ENCODE measurements around the gene FGD6.

The FGD6 gene

DNA sequence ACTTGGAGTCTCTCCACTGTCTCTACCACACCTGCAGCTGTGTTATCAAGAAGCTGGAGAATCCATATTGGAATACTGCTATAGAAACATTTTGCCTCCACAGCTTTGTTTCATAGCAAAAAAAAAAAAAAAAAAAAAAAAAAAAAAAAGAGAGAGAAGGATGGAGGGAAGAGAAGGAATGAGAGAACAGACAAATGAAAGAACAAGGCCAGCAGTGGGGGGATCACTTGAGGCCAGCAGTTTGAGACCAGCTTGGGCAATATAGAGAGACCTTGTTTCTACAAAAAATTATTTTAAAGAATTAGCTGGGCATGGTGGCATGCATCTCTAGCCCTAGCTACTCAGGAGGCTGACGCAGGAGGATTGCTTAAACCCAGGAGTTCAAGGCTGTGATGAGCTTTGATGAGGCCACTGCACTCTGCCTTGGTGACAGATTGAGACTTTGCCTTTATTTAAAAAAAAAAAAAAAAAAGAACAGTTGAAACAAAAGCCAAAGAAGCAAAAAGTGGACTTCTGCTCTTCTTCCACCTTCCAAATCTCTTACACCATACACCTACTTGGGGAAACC is 8.5 kb upstream of the FGD6 start:
- FAIRE-seq, result no peak
- no peak for DNase-seq (ENCODE audit: insufficient read length, low spot score)
- TF ChIP-seq PAX5 (IDR thresholded peaks at IDR 0.05; ENCODE audit: insufficient read depth, low read length, severe bottlenecking) (no peak), POLR2AphosphoS5 (IDR thresholded peaks at IDR 0.05; ENCODE audit: low read depth, low read length) (no peak), TAF1 (IDR thresholded peaks at IDR 0.05; ENCODE audit: low read depth, low read length) (no peak), SPI1 (IDR thresholded peaks at IDR 0.05; ENCODE audit: low read depth, low read length) (no peak), POLR2A (IDR thresholded peaks at IDR 0.05; ENCODE audit: low read depth, low read length) (no peak), POU2F2 (IDR thresholded peaks at IDR 0.05; ENCODE audit: low read depth, low read length) (no peak)

DNA sequence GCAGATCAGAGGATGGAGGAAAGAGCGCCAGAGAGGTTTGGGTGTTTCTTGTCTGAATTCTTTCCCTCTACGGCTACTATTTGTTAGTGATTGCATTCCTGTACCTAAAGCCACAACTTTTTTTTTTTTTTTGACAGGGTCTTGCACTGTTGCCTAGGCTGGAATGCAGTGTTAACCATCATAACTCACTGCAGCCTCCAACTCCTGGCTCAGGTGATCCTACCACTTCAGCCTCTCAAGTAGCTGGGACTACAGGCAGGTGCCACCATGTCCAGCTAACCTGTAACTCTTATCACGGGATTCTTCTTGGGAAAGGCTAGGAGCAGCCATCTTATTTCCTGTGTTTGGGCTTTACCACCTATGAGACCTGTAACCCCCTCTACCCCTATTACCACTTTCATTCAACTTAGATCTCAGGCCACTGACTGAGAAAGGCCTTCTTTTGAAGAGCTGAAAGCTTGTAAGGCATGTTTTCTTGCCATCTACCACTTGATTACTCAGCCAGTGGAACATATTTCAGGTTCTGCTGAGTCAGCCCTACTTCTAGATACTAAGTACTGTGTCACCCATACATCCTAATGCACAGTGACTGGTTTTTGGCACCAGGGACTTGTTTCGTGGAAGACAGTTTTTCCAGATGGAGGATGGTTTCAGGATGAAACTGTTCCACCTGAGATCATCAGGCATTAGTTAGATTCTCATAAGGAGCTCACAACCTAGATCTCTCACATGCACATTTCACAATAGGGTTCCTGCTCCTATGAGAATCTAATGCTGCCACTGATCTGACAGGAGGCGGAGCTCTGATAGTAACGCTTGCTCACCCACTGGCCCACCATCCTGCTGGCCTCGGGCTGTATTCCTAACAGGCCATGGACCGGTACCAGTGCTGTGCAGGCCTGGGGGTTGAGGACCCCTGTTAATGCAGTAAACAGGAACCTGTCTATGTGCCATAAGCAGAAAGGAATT is 7.2 kb upstream of the FGD6 start:
- DNase-seq (ENCODE audit: insufficient read length, low spot score), result no peak
- FAIRE-seq, result peak; percentile 26
- TF ChIP-seq SPI1 (IDR thresholded peaks at IDR 0.05; ENCODE audit: low read depth, low read length) (no peak), PAX5 (IDR thresholded peaks at IDR 0.05; ENCODE audit: insufficient read depth, low read length, severe bottlenecking) (no peak), TAF1 (IDR thresholded peaks at IDR 0.05; ENCODE audit: low read depth, low read length) (no peak)

DNA sequence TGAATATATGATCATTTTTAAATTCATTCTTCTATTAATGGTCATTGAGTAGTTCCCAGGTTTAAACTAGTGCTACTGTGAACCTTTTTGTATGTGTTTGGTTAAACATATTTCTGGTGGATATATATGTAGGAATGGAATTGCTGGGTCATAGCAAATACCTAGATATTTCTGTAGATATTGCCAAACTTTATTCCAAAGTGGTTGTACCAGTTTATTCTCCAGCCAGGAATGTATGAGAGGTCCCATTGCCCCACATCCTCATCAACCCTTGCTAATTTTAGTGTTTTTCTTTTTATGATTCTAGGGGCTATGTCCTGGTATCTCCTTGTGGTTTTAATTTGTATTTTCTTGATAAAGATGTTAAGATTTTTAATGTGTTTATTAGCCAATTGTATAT is 3.5 kb upstream of the FGD6 start:
- DNase-seq (ENCODE audit: insufficient read length, low spot score), result no peak
- TF ChIP-seq POLR2A (IDR thresholded peaks at IDR 0.05; ENCODE audit: low read depth, low read length), result no peak
- no peak for FAIRE-seq

DNA sequence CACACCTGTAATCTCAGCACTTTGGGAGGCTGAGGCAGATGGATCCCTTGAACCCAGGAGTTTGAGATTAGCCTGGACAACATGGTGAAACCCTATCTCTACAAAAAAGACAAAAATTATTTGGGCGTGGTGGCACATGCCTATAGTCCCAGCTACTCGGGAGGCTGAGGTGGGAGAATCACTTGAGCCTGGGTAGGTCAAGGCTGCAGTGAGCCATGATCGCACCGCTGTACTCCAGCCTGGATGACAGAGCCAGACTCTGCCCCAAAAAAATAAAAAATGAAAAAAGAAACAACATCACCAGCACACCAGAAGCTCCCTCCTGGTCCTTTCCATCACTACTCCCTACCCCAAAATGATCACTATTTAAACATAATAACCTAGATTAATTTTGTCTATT is 2.9 kb upstream of the FGD6 start:
- no peak for DNase-seq (ENCODE audit: insufficient read length, low spot score)
- TF ChIP-seq TAF1 (IDR thresholded peaks at IDR 0.05; ENCODE audit: low read depth, low read length), result no peak
- TF ChIP-seq SPI1 (IDR thresholded peaks at IDR 0.05; ENCODE audit: low read depth, low read length), result no peak
- TF ChIP-seq PAX5 (IDR thresholded peaks at IDR 0.05; ENCODE audit: insufficient read depth, low read length, severe bottlenecking), result no peak
- TF ChIP-seq POLR2AphosphoS5 (IDR thresholded peaks at IDR 0.05; ENCODE audit: low read depth, low read length), result no peak
- TF ChIP-seq POLR2A (IDR thresholded peaks at IDR 0.05; ENCODE audit: low read depth, low read length), result no peak
- no peak for TF ChIP-seq POU2F2 (IDR thresholded peaks at IDR 0.05; ENCODE audit: low read depth, low read length)
- no peak for FAIRE-seq

DNA sequence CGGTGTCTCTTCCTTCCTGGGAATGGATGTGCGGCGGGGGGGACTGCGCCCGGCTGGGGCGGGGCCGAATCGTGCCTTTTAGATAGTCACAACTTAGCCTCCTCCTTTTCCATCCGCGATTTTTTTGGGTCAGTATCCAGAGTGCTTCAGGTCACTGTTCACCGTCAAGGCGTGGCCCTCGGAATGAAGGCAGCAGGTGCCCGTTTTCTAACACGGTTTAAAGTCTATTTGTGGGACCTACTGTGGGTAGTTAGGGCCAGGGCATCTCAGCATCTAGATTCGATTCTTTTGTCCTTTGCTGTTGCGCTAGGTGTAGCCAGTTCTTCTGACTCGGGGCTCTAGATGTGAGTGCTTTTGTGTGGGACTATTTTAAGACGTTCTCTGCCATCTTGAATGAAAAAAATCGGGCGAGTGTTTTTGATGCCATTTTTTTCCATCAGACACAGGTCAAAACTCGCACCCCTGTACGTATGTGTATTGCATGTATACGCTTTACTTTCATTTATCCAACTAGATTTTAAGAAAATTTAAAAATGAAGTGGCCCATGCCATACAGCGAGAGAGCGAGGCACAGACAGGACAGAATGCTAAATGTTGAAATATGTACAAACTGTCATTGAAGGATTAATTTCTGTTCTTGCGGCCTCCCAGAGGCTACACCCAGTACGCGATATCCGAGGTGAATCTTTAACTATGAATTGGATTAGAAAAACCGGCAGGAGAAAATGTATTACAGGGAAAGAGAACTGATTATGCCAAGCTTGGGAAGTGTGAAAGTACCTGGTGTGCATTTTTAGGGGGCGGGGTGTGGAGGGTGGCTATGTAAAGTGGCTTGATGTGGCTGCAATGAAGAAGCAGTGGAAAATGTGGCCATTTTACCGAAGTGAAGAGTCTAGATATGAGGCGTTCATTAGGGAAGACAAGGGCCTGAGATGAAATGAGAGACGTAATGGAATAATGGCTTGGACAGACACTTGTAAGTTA is 1.2 kb upstream of the FGD6 start:
- DNase-seq (ENCODE audit: insufficient read length, low spot score) (no peak), FAIRE-seq (peak; percentile 89)
- TF ChIP-seq POU2F2 (IDR thresholded peaks at IDR 0.05; ENCODE audit: low read depth, low read length) (peak; percentile 32; the same call in 1 of the 2 replicates), TAF1 (IDR thresholded peaks at IDR 0.05; ENCODE audit: low read depth, low read length) (peak; percentile 54; the same call in 1 of the 2 replicates), POLR2AphosphoS5 (IDR thresholded peaks at IDR 0.05; ENCODE audit: low read depth, low read length) (no peak)

DNA sequence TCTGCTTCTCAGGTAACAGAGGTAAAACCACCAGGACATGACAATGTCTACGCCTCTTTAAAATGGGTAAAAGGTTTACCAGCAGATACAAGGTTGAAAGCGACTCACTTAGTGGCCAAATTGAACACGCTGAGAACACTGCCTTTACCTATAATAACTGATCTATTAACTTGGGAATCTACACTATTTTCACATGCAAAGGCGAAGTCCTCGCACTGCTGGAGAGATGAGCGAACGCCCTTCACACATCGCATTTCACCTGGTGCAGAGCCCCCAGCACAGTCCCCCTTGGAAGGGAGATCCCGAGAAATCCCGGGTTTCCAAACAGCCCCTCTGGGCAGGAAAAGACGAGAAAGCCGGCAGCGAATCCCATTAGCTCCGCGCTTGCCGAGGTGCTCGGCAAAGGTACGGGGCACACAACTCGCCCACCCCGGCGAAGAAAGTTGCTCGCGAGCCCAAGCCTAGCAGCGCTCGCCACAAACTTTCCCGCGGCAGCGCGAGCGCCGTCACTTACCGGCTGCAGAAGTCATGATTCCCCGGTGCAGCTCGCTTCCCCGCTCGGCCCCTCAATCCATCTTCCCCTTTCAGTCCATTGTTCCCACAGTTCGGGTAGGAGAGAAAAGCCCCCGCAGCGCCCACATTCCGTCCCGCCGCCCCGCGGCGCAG is 423 bp downstream of the FGD6 start:
- TF ChIP-seq SPI1 (IDR thresholded peaks at IDR 0.05; ENCODE audit: low read depth, low read length) (no peak), TAF1 (IDR thresholded peaks at IDR 0.05; ENCODE audit: low read depth, low read length) (no peak), POLR2AphosphoS5 (IDR thresholded peaks at IDR 0.05; ENCODE audit: low read depth, low read length) (no peak), POU2F2 (IDR thresholded peaks at IDR 0.05; ENCODE audit: low read depth, low read length) (peak; percentile 42; the same call in 1 of the 2 replicates)
- FAIRE-seq (no peak), DNase-seq (ENCODE audit: insufficient read length, low spot score) (no peak)

DNA sequence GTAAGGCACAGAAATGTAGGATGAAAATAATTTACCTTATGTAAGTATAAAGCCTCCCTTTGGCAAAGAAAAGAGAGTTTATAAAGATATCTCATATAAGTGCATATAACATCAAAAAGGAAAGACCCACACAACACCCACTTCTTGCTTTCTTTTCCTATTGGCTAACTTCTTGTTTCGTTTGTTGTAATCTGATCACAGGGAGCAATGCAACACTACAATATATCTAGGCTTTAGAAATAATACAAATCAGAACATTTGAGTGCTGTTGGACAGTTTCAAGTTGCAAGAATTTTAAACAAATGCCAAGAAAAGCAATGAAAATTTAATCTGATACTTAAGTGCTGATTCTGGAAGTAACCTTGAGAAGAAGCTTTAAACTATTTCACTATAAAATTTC is 1.3 kb downstream of the FGD6 start:
- FAIRE-seq, result peak; percentile 59
- no peak for DNase-seq (ENCODE audit: insufficient read length, low spot score)
- TF ChIP-seq PAX5 (IDR thresholded peaks at IDR 0.05; ENCODE audit: insufficient read depth, low read length, severe bottlenecking) (no peak), POLR2A (IDR thresholded peaks at IDR 0.05; ENCODE audit: low read depth, low read length) (no peak), POLR2AphosphoS5 (IDR thresholded peaks at IDR 0.05; ENCODE audit: low read depth, low read length) (no peak), TAF1 (IDR thresholded peaks at IDR 0.05; ENCODE audit: low read depth, low read length) (no peak), POU2F2 (IDR thresholded peaks at IDR 0.05; ENCODE audit: low read depth, low read length) (no peak), SPI1 (IDR thresholded peaks at IDR 0.05; ENCODE audit: low read depth, low read length) (no peak)

DNA sequence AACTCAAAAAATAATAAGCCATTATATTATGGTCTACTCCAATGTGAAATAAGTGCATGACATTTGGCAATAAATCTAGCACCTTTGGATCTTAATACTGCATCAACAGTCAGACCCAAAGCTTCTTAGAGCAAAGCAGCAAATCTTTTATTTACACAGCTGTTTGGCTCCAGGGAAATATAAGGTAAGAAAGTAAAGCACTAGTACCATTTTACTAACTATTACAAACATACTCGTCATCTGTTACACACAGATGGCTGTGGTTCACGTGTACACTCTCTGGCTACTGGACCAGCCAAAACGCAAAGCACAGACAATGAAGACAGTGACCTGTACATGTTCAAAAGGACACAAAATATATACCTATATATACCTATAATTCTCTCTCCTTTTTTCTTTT is 2.8 kb downstream of the FGD6 start:
- TF ChIP-seq POU2F2 (IDR thresholded peaks at IDR 0.05; ENCODE audit: low read depth, low read length) (no peak), POLR2A (IDR thresholded peaks at IDR 0.05; ENCODE audit: low read depth, low read length) (no peak), POLR2AphosphoS5 (IDR thresholded peaks at IDR 0.05; ENCODE audit: low read depth, low read length) (no peak)
- FAIRE-seq (peak; percentile 52), DNase-seq (ENCODE audit: insufficient read length, low spot score) (no peak)

DNA sequence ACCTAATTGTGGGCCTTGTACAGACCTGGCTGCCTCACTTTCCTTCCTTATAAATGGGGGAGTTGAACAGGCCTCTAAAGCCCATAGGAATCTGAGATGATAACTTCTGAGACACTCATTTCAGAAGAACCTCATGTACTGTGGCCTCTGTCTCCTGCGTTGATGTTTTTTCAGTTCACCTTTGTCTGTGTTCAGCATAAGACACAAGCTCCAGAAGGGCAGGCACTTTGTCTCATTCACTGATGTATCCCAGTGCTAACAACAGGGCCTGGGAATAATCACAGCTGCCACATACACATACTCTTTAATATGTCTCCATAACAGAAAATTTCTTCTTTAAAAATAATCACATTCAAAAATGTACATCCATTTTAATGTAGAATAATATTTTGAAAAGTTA is 3.3 kb downstream of the FGD6 start:
- FAIRE-seq, result peak; percentile 77
- no peak for DNase-seq (ENCODE audit: insufficient read length, low spot score)
- TF ChIP-seq SPI1 (IDR thresholded peaks at IDR 0.05; ENCODE audit: low read depth, low read length) (0 out of 2 replicates have a peak, but pooled peaks have one; percentile 15), TAF1 (IDR thresholded peaks at IDR 0.05; ENCODE audit: low read depth, low read length) (no peak)

Data from GM12891 (cell line).